RCC 7860 (cell line): ENCODE results near the gene EFCC1.

Source experiments
- DNase-seq: peaks from one replicate; pipeline ENCODE4 v3.0.0-alpha.2; 2015; ENCODE audit warnings: low spot score
- FAIRE-seq: peaks from 2 replicates; lab custom pipeline; 2012; peaks lifted over from hg19 to GRCh38; lab: Jason Lieb, UNC

The EFCC1 gene

GRCh38 chr3:129031476-129032215 is 30.5 kb downstream of the EFCC1 start:
- FAIRE-seq (no peak), DNase-seq (no peak)

DNA sequence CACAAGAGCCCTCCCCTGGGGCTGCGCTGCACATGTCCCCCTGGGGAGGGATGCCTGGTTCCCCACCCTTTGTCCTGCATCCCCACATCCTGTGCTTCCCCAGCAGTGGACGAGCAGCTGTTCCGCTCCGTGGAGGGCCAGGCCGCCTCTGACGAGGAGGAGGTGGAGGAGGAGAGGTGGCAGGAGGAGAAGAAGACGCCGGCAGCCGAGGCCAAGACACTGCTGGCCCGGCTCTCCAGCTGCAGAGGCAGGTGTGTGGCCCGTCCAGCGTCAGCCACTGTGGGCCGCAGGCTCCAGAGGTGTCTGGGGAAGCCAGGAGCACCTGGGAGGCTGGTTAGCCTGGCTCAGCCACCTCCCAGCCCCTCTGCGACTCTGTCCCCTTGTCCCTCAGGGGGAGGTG is 31.6 kb downstream of the EFCC1 start:
- DNase-seq (no peak), FAIRE-seq (no peak)

DNA sequence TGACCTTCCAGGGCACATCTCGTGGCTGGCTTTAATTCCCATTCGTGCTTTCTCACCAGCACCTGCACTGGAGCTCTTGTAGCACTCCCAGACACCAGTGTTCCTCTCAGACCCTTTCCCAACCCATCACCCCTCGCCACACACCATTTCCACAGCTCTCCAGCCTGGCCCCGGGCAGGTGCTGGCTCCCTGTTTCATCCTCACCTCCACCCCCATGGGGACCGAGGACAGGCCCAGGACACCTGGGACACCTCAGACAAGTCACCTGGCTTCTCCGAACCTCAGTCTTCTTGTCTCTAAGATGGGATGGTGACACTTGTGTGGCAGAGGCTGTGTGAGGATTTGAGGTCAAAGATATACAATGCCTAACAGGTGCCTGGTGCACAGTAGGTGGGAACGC is 32.0 kb downstream of the EFCC1 start:
- no peak for FAIRE-seq
- no peak for DNase-seq

DNA sequence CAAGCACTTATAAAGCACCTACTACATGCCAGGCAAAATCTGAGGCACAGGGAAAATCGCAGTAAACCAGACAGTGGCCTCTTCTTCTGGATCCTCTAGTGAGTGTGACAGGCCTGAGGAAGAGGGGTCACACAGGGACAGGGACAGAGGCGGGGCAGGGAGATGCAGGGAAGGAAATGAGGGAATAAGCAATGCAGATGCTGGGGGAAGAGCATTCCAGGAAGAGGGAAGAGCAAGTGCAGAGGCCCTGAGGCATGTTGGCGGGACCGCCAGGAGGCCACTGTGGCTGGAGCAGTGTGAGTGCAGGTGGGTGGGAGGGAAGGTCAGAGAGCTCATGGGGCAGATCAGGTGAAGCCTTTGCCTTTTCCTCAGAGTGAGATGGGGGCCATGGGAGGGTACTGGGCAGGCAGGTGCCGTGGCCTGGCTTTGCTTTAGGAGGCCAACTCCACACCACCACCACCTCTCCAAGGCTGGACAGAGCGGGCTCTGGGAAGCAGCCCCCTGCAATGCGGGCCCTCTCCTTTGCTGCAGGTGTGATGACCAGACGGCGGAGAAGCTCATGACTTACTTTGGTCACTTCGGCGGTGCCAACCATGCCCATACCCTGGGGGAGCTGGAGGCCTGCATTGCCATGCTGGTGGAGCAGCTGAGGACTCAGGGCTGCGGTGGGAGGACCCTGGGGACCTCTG is 32.7 kb downstream of the EFCC1 start:
- FAIRE-seq = no peak

DNA sequence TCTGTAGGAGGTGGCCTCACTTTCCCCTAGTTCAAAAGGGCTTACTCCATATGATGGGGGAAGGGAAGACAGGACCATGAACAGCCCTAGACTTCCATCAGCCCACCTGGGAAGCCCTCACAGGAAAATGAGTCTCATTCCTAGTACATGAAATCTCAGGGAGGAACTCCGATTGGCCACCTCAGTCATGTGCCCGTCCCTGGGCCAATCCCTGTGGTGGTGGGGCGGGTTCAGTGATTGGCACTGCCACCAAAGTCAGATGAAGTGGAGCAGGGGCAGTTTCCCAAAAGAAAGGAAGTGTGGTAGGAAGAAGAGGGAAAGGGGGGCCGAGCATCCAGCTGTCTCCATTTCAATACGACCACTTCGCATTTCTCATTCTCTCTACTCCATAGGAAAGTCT is 33.5 kb downstream of the EFCC1 start:
- DNase-seq (no peak), FAIRE-seq (no peak)

More for the DNA sequence above, 32.7 kb downstream of the EFCC1 start:
- DNase-seq = no peak

GRCh38 chr3:129035360-129036221 is 34.5 kb downstream of the EFCC1 start:
- no peak for DNase-seq
- no peak for FAIRE-seq

DNA sequence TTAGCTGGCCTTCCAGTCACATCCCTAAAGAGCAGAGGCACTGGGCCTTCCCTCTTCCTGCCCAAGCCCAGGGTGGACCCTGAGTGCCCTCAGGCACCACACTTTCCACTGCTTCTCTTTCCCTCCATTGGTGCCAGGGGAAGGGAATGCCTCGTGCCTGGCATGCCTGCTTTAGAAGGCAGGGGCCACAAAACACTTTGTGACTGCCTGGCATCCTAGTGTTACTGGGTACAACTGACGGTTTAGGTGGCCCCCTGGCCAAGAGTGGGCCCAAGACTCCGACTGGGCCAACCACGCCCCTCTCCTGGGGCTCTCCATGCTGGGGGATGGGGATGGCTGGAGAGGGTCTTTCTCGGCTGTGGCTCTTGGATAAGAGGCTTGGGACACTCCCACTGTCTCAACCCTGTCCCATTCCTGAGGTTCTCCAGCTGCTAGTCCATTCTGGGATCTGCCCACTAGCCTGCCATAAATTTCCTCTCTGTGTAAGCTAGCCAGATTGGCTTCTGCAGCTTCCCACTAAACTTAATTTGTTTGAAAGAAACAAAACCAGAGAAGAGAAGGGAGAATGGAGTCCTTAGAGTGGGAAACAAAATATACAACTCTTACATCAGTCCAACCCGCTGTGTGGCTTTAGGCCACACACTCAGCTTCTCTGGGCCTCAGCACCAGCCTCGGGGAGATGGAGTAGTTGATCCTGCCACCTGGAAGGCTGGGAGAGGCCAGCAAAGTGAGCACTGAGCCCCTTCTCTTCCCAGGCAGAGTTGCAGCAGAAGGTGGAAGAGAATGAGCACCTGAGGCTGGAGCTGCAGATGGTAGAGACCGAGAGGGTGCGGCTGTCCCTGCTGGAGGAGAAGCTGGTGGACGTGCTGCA is 35.4 kb downstream of the EFCC1 start:
- FAIRE-seq = no peak
- DNase-seq = no peak

DNA sequence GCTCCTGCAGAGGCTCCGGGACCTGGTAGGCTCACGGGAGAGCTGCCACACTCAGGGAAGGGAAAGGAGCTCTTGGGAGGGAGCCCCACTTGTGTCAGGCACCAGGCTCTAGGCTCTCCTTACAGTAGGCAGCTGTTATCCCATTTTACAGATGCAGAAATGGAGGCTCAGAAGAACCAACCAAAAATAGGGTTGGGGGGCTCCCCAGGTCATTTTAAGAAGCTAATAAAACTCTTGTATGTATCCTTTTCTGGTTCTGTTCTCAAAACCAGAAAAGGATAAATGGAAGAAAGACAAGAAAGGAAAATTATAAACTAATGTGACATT is 36.0 kb downstream of the EFCC1 start:
- FAIRE-seq (no peak), DNase-seq (no peak)

- DNase-seq (no peak), FAIRE-seq (no peak)
These were observed 37.2 kb downstream of the EFCC1 start for GRCh38 chr3:129038121-129038855.

DNA sequence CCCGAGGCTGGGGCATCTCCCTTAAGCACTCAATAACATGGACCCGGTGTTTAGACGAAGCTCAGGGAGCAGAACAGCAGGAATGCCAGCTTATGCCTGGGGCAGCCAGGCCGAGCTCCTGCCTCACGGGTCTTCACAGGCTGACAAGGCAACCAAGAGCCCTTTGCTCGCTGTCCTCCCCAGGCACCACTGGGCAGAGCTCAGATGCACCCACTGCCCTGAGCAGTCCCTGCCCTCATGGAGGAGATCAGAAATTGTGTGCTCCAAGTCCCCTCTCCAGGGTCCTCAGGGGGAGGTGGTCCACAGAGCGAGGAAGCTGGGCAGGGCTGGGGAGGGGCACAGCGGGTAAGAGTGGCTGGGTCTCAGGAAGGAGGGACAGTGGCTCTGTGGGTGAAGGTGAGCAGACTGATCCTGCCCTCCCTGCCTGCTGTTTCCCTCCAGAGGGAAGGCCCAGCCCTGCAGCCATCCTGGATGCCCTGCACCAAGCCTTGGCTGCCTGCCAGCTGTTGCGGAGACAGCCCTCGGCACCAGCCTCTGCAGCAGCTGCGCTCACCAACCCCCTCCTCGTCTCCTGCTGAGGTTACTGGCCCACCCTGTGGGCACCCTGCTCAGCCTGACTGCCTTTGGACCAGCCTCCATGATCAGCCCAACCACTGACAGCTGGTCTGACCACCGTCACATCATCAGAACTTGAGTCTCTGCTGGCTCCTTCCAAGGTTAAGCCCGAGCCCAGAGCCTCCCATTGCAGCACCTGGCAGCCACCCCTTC is 38.4 kb downstream of the EFCC1 start:
- no peak for FAIRE-seq
- DNase-seq = no peak

DNA sequence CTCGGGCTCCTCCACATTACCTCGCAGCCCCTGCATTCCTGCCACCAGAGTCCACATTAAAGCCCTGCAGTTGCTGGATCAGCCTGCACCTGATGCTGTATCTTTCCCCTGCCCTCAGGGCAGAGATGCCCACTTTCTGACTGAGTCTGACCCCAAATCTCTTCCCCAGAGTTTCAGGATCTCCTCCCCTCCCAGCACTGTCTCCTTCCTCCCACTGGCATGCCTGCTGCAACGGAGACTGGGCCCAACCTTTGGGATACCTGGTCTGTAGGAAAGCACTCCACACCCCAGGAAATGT is 38.9 kb downstream of the EFCC1 start:
- DNase-seq (no peak), FAIRE-seq (no peak)

GRCh38 chr3:129040579-129041300 is 39.6 kb downstream of the EFCC1 start:
- FAIRE-seq = no peak

DNA sequence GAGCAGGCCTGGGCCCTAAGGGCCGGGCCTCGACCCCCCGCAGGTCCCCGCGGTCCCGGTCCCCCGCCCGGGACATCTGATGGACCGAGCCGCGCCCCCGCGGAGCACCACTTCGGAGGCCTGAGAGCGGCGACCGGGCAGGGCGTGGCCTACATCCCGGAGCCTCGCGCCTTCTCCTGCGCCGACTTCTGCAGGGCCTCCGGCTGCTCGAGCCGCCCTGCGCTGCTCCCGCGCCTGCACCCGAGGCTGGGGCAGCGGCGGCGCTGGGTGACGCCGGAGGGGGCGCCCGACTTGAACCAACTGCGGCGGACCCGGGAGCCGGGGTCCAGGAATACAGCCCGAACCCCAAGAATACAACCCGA is 44.6 kb downstream of the EFCC1 start:
- DNase-seq = no peak
- no peak for FAIRE-seq

More at GRCh38 chr3:129040579-129041300, 39.6 kb downstream of the EFCC1 start:
- no peak for DNase-seq

DNA sequence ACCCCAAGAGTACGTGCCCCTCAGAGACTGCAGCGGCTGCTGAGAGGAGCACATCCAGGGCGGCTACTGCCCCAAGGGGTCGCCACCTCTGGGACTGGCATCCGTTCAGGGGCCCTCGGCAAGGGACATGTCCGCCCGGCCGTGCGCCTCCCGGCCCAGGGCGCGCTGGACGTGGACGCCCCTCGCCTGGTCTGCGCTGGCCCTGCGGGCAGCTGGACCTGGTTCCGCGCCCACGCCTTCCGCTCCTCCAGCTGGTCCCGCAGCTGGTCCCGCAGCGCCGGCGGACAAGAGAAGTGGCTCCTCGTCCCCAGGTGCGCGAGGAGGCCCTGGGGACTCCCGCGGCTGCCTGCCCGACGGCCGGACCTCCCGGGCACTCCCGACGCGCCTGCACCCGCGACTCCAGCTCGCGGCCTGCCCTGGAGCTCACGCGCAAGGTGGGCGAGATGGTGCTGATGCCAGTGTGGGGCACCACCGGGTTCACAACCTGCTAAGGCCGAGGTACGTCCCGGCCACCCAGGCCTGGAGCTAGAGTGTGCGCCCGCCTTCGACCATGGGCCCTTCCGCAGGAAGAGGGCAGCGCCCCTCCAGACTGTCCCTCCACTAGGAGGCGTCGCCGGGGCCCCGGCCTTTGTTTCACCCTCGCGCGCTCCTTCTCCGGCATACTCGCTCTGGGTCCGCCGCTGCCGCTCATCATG is 45.1 kb downstream of the EFCC1 start:
- FAIRE-seq (no peak), DNase-seq (no peak)

GRCh38 chr3:129046732-129047552 is 45.8 kb downstream of the EFCC1 start:
- DNase-seq = no peak
- no peak for FAIRE-seq

GRCh38 chr3:129047553-129047839 is 46.4 kb downstream of the EFCC1 start:
- no peak for DNase-seq
- no peak for FAIRE-seq

DNA sequence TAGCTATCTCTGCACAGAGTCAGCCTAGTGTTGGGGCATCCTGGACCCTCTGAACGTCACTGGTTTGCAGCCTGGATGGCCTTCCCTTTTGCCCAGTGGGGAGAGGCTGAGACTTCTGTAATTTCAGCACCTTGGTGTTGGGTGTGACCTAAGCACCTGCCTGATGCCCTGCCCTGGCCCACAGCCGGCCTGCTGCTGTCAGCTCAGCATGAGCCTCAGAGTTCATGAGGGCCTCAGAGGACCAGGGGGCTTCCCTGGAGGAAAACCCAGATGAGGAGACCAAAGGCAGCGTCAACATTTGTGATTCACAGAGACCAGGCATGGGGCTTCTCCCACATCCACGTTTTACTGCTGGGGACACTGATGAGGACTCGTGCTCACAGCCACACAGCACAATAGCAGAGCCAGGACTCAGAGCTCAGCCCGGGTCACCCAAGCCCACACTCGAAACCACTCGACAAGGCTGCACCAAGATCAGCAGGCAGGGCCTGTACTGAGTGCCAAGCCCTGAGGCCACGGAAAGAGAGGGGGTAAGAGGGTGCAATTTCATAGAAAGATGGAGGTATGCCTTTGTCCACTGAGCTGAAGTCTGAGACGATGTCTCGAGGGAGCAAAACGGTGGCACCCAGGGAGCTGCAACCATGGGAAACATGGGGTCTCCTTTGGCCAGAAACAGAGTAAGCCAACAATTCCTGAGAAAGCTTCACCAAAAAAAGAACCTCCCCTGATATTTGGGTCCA is 49.6 kb downstream of the EFCC1 start:
- FAIRE-seq = no peak

More for the DNA sequence above, 49.6 kb downstream of the EFCC1 start:
- no peak for DNase-seq
